ENCODE data around the gene SVIL. TPM values are rescaled to one million over a fixed set of nuclear protein-coding genes. Genes with fewer than 3 reads are reported as not detected.

SVIL gene
- total and polyA plus RNA-seq, 2 of the 13 experiments (the other 11 are each of a cell fraction or from before 2014, with no cell fraction given) = 3.9 to 12.1 TPM

GRCh38 chr10:29635711-29636144 lies 957 bp upstream of the SVIL start (continued):
- TF ChIP-seq ZBTB40 (IDR thresholded peaks at IDR 0.05) = no peak
- TF ChIP-seq ZBTB40 (CRISPR knock-in tag; IDR thresholded peaks at IDR 0.05) = no peak
- no peak for TF ChIP-seq IRX3 (CRISPR knock-in tag; IDR thresholded peaks at IDR 0.05; ENCODE audit: borderline replicate concordance, low read depth)
- no peak for TF ChIP-seq PBX2 (CRISPR knock-in tag; IDR thresholded peaks at IDR 0.05)
- no peak for TF ChIP-seq ZNF234 (CRISPR knock-in tag; conservative IDR thresholded peaks at IDR 0.05)
- TF ChIP-seq XRCC5 (optimal IDR thresholded peaks at IDR 0.05; ENCODE audit: low read length) = peak; percentile 60
- TF ChIP-seq ZNF367 (CRISPR knock-in tag; IDR thresholded peaks at IDR 0.05; ENCODE audit: borderline replicate concordance) = no peak
- TF ChIP-seq HNF1A (IDR thresholded peaks at IDR 0.05; ENCODE audit: low read depth) = peak; percentile 95
- TF ChIP-seq HNF1A (CRISPR knock-in tag; IDR thresholded peaks at IDR 0.05; ENCODE audit: borderline replicate concordance) = peak; percentile 97
- TF ChIP-seq ZBTB10 (CRISPR knock-in tag; IDR thresholded peaks at IDR 0.05; ENCODE audit: borderline replicate concordance) = no peak
- no peak for TF ChIP-seq TP53 (CRISPR knock-in tag; conservative IDR thresholded peaks at IDR 0.05)
